ENCODE measurements around the gene OTOG.

- TF ChIP-seq CTCF (IDR thresholded peaks at IDR 0.05; ENCODE audit: borderline replicate concordance, extremely low read depth, low read length, poor library complexity, severe bottlenecking) (no peak), EZH2 (IDR thresholded peaks at IDR 0.05; ENCODE audit: borderline replicate concordance, low read depth, low read length, severe bottlenecking) (no peak)
Measured at GRCh38 chr11:17594686-17595192, 47.7 kb downstream of the OTOG start.
